Left ventricle myocardium superior (tissue), 1 donor: ENCODE data around the gene GUCA2B. TPM values are rescaled to one million over a fixed set of nuclear protein-coding genes. Genes with fewer than 3 reads are reported as not detected.

Experiments
- ATAC-seq: fragments of 200-7000 bp; cut with Tn5 transposase; one replicate; pipeline ENCODE4 v1.9.1; 2020; ENCODE audit warnings: mild to moderate bottlenecking, moderate library complexity
- DNase-seq: peaks from one replicate; pipeline ENCODE4 v3.0.0-alpha.2; 2020
- intact Hi-C: fragments of 100-400 bp; cut with micrococcal nuclease; formaldehyde crosslinking; loops from one replicate; pipeline ENCODE4 v1.11.0; 2022
- total RNA-seq: library from RNA; stranded (reverse); fragmentation: NEBNext Ultra II Directional; extraction: Animal tissue kit (Norgen Biotek cat#: 25700); gene quantifications from one replicate; pipeline ENCODE4 v1.2.1, GENCODE V29; 2021
- donor health status: DM: no; HTN: yes; CAD: no; lungs with severe emphysema.

GUCA2B gene
- total RNA-seq, 1 donor from 2014 or later: not detected

DNA sequence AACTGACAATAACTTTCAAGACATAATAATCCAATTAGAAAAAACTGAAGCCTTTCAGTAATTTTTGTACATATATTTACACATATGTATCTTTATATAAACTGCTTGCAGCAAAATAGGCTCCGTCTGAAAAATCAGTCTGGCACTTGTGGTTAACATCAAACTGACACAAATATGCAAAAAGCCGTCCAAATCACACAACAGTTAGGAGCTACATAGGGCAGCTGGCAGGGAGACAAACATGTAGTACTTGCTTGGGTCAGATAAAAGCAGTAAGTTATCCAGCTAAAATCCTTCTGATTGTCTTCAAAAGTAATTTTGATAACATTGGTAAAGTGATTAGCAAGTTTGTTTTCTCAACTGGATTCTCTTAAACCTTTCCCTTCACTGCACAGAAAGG lies 26.1 kb downstream of the GUCA2B start:
- intact Hi-C loops: loop anchor here (10.0 kb wide), 1 partner anchor 146 kb away; no protein-coding TSS in a partner anchor
- no peak for DNase-seq
- no peak for ATAC-seq

DNA sequence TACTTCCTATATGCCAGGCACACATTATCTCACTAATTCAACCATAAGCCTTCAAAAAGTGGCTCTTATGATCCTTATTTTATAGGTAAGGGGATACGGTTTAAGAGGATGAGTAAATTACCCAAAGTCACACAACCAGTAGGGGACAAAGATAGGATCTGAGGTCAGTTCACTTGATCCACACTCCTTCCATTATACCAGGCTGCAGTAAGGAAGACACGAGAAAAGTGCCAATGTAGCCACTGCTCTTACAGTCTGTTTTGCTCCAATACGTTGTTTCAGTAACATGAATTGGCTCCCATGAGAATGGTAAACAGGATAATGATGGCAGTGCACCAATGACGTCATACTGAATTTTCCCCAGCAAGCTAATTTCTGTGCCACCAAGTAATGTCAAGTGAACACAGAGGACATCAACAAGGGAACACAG lies 26.7 kb downstream of the GUCA2B start:
- intact Hi-C loops: loop anchor here (10.0 kb wide), 1 partner anchor 145 kb away; no protein-coding TSS in a partner anchor
- no peak for ATAC-seq
- DNase-seq: no peak

DNA sequence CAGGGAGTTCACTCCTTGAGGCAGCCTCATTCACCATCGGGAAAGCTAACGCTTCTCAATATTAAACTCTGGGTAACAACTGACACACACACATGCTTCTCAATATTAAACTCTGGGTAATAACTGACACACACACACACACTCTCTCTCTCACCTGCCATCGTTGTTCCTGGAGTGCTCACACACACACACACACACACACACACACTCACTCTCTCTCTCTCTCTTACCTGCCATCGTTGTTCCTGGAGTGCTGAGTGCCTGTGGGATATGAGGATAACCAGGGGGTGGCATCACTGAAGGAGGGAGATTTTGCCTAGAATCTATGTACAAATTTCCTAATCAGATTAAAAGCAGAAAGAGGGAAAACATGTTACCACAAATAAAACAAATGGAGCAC lies 28.5 kb downstream of the GUCA2B start:
- no peak for DNase-seq
- intact Hi-C loops: no loop called here
- no peak for ATAC-seq

DNA sequence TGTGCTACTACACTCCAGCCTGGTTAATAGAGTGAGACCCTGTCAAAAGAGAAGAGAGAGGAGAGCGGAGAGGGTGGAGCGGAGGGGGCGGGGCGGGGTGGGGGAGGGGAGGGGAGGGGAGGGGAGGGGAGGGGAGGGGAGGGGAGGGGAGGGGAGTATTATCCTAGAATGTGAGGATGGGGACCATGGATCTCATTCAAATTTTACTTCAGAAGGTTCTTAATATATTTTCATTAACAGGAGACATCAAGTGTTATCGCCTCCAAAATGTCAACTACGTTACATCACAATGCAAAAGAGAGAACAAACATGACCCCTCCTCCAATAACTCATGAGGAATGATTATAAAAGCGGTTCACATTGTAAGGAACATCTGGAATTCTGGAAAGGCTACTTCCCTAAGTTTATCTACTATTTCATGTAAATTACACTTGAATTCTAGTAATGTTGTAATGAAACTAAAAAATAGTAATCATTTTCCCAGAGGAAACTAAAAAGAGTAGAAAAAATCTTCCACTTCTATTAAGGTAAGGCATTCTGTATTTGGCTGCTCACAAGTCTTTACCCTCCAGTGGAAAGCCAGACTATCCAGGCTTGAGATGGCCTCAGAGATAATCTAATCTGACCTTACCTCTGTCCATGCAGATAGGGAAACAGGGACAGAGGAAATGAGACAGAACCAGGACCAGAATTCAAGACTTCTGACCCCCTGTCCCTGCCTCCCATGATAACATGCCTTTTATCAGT lies 30.2 kb downstream of the GUCA2B start:
- intact Hi-C loops: no loop called here
- ATAC-seq (no peak), DNase-seq (no peak)

DNA sequence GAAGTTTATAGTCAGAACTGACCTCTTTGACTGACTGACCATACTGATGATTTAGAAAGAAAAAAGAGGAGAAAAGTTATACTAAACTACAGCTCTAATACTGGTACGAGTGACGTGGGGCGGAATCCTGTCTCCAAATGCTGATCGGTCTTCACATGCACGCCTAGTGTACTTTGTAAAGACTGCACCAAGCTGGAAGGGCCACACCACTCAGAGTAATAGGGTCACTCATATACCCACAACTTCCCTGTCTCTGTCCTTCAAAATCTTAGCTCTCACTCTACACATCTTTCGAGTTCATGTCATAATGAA lies 30.7 kb downstream of the GUCA2B start:
- no peak for DNase-seq

DNA sequence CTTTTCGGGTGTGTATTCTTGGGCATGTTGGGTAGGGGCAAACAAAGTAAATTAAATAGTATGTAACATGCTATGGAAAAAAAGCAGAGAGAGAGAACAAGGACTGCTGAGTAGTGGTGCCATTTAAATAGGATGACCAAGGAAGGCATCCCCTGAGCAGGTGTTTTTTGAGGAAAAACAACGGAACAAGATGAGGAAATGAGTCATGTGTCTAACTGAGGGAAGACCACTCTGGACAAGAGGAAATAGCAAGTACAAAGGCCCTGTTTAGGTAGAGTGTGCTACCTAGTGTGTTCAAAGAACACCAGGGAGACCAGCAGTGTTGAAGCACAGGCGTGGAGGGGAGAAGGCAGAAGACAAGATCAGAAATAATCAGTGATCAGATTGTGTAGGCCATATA lies 31.4 kb downstream of the GUCA2B start:
- intact Hi-C loops: no loop called here
- ATAC-seq (no peak), DNase-seq (no peak)

More for the DNA sequence above, 30.7 kb downstream of the GUCA2B start:
- intact Hi-C loops: no loop called here
- ATAC-seq: no peak

DNA sequence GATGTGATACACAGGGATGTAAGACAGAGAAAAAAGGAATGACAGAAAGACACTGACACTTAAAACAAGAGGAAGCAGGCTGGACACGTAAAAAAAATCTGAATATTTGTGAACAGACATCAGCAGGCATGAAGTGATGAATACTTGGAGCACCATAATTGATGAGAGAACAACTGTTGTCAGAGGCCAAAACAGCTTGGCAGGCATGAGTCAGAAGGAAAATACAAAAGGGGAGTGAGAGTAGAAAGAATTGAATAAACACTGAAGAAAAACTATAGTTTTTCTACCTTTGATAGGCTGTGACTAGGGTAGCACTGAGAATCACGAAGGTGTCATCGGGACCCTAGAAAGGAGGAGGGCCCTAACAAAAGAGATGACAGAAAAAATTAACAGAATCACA lies 32.9 kb downstream of the GUCA2B start:
- intact Hi-C loops: no loop called here
- ATAC-seq: no peak
- no peak for DNase-seq

DNA sequence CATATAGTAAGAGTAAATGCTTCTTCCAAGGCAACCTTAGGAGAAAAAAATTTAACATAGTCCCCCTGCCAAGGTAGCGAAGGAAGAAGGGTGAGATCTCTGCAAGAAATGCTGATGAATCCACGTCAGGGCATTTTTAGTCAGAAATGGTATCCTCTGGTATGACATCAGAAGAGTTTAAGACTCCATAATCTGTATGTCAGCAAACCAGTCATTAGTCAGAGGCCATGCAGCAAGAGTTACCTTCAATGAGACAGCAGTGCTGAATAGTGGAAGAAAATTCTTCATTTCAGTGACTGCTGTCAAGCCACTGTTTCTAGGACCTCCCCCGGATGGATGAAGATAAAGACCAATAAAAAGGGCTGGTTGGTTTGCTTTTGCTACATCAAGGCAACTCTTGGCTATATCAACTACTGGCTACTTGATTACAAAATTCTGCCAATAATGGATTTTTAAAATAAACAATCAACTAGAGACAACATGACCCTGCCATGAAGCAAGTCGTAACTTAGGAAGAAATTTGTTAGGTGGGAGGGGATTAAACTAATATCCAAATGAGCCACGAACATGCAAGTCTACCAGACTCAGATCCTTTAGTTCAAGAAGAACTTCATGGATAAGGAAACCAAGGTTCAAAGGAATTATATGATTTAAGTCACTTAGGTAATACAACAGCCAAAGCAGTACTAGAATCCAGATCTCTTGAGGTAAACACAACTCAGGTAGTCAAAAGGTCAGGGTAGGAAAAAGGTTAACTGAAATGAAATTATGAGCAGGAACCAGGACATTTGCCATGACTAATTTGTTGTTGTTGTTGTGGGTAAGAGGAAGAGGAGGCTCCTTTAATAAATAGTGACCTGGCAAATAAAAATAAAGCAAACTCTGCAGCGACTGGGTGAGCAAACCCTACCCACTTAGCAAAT lies 37.0 kb downstream of the GUCA2B start:
- intact Hi-C loops: no loop called here
- DNase-seq (no peak), ATAC-seq (no peak)

DNA sequence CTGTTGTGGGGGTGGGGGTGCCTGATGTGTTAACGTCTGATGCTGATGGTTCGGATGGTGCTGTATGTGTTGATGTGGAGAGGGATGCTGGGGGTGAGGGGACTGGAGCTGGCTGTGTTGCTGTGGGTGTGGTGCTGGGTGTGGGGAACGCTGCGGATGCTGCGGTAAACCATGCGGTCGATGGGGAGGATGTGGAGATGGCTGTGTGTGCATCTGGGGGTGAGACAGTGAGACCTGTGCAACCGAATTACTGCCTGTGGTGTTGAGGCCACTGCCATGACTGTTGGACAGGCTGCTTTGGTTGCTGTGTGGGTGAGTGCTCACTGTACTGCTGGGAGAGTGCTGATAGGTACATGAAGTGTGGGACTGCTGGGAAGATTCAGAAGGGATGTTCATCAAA lies 38.1 kb downstream of the GUCA2B start:
- intact Hi-C loops: no loop called here
- no peak for ATAC-seq

DNA sequence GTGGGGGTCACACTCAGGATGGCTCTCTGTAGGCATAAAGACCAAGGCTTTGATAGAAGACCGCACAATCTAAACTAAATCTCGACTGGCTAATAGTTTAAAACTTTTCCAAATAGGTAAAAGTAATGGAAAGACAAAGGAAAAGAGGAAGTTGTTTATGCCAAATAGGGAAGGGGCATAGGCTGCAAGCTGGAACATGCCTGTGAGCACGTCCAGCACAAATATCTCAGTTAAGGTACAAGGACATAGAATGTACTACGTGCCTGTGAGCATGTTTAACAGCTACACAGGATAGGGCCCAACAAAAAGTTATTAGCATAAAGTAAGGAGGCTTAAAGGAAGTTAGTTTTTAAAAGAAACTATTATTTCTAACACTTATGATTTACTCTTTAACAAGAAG lies 38.9 kb downstream of the GUCA2B start:
- ATAC-seq: no peak
- DNase-seq: no peak
- intact Hi-C loops: no loop called here

More for the DNA sequence above, 38.1 kb downstream of the GUCA2B start:
- DNase-seq: no peak

DNA sequence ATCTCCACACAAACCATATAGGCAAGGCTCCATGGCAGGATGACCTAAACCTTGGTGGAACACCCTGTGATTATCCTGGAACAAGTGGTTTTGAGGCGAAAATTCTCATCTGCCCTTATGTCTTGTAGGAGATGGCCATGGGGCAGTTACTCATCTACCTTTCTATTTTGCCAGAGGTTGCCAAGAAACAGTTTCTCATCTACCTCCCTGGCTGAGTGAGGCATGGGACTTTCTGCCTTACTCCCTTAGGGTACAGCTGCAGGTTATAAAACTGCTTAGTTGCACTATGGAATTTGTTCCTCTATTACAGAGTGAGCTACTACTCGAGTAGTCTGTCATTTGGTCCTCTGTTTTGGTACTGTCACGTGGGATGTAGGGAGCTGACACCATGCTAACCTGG lies 42.6 kb downstream of the GUCA2B start:
- ATAC-seq (no peak), DNase-seq (no peak)
- intact Hi-C loops: no loop called here

DNA sequence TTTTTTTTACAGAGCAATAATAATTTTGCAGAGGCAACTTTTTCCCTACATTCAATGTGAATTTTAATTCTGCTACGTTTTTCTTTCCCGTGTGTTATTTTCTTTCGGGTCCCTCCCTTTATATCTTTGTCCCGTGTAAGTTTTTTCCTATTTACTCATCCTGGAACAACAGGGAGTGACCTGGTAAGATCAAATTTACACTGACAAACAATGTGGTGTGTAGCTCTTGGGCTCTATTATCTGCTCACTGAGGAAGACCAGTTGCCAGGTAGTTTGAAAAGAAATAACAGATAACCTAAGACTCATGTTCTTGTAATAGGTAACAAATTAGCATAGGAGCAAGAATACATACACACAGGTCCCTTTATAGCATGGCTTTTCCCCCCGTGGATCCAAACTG lies 45.0 kb downstream of the GUCA2B start:
- ATAC-seq (no peak), DNase-seq (no peak)
- intact Hi-C loops: no loop called here

DNA sequence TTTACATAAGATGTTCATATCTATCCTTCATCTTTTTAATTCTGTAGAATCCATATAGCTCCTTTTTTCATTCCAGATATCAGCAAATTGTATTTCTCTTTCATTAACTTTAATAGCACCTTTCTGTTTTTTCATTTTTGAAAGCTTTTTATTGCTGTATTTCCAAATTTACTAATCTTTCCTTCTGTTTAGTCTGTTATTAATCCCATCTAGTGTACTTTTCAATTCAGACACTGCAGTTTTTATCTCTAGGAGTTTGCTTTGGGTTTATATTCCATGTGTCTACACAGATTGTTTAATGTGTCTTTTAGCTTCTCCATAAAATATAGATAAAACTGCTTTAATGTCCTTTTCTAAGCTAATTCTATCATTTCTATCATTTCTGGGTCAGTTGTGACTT lies 48.8 kb downstream of the GUCA2B start:
- DNase-seq (no peak), ATAC-seq (no peak)
- intact Hi-C loops: no loop called here

Other genes with a start within 250 kb of the GUCA2B start
- gene HIVEP3, start 234.5 kb upstream of the GUCA2B start, total RNA-seq: 6.5 TPM
- not detected for gene GUCA2A, start 11.3 kb downstream of the GUCA2B start, total RNA-seq
- 35.1 TPM for gene FOXJ3, start 181.8 kb downstream of the GUCA2B start, total RNA-seq
- 9.7 TPM for gene RIMKLA, start 227.4 kb downstream of the GUCA2B start, total RNA-seq